ENCODE data around the gene PPP2R2D. TPM values are rescaled to one million over a fixed set of nuclear protein-coding genes. Genes with fewer than 3 reads are reported as not detected.

Gene PPP2R2D
- total RNA-seq, 1 experiment from 2014 or later: 35.1 TPM

- H2AFZ ChIP-seq (ENCODE audit: low read length): no peak overlapping the region
- H3K23ac ChIP-seq (ENCODE audit: insufficient read length, low read depth, low read length): no peak overlapping the region
- H2BK20ac ChIP-seq (ENCODE audit: low read depth, low read length, poor library complexity, severe bottlenecking): no peak overlapping the region
- no peak overlapping the region for H3K18ac ChIP-seq (ENCODE audit: insufficient read length, low read depth, low read length)
- no peak overlapping the region for H3K14ac ChIP-seq (ENCODE audit: insufficient read depth, low read length)
- no peak for DNase-seq
- no peaks in the 10 kb centered on the region for H3K23me2 ChIP-seq (ENCODE audit: insufficient read length, low read depth, low read length, poor library complexity, severe bottlenecking)
- H4K8ac ChIP-seq (replicated peaks; ENCODE audit: insufficient read length, low read depth, low read length): no peak overlapping the region
- H3K27me3 ChIP-seq (ENCODE audit: insufficient read depth, low read length): no peaks in the 10 kb centered on the region
- H3K79me2 ChIP-seq (ENCODE audit: insufficient read depth, low read length): peaks cover 47% of the 10 kb centered on the region
- Mint-ChIP-seq H3K36me3 (ENCODE audit: insufficient read depth in 1 of 3, low read depth in 3 of 3) (peaks cover 20 to 58% (median 28%) of the 10 kb centered on the region in 3 experiments; a peak in 6 of 7 replicates), H3K9me3 (no peaks in the 10 kb centered on the region; a peak in 1 of 5 replicates), H3K27me3 (ENCODE audit: low read depth) (no peaks in the 10 kb centered on the region), H3K4me3 (no peak overlapping the region), H3K4me1 (peaks cover 22 to 25% of the 10 kb centered on the region in 2 experiments), H3K27ac (peak overlapping the region; percentile 3 to 16 (median 7); a peak in 4 of 7 replicates)
- no peak overlapping the region for H2BK5ac ChIP-seq (ENCODE audit: insufficient read length, low read length)
- no peak overlapping the region for H2BK120ac ChIP-seq (ENCODE audit: low read depth, low read length, poor library complexity, severe bottlenecking)
- no peak for TF ChIP-seq CTCF (conservative IDR thresholded peaks at IDR 0.05)
- H3K4me2 ChIP-seq (ENCODE audit: insufficient read depth, insufficient read length, low read length): no peak overlapping the region
- no peak overlapping the region for H4K5ac ChIP-seq (ENCODE audit: insufficient read length, low read depth, low read length)
- no peak overlapping the region for H2BK15ac ChIP-seq (ENCODE audit: low read depth, low read length)
- peaks cover 2% of the 10 kb centered on the region for H4K20me1 ChIP-seq (ENCODE audit: control insufficient read depth, insufficient read depth, insufficient read length)
- no peak overlapping the region for H4K91ac ChIP-seq (ENCODE audit: insufficient read length, low read depth, low read length)
- H3K9ac ChIP-seq (ENCODE audit: extremely low read depth, insufficient read length, low read length): no peak overlapping the region
- H3K4me1 ChIP-seq (ENCODE audit: insufficient read depth, low read length): no peaks in the 10 kb centered on the region
- no CpG with 5 or more reads among the region's 5 CpGs for WGBS (ENCODE audit: extremely low coverage, insufficient read length, low lambda C conversion rate)
- no peak overlapping the region for H3K27ac ChIP-seq (ENCODE audit: insufficient read length, low read depth, low read length)
- no peak overlapping the region for H3K4ac ChIP-seq (ENCODE audit: low read depth, low read length)
- H3T11ph ChIP-seq (ENCODE audit: low read length): no peak overlapping the region
- no peaks in the 10 kb centered on the region for H3K9me3 ChIP-seq (ENCODE audit: control insufficient read depth, low read depth, low read length)
- peaks cover 8% of the 10 kb centered on the region for H3K79me1 ChIP-seq (ENCODE audit: insufficient read depth, low read depth, low read length, poor library complexity, severe bottlenecking)
- H2AK5ac ChIP-seq (ENCODE audit: insufficient read length, low read length): no peak overlapping the region
- no peak overlapping the region for H3K56ac ChIP-seq (ENCODE audit: insufficient read length, low read depth, low read length)
- no peak overlapping the region for H2BK12ac ChIP-seq (ENCODE audit: insufficient read length, low read depth, low read length)
Measured at GRCh38 chr10:131908151-131908550, 7.3 kb downstream of the PPP2R2D start.
